CD4-positive, alpha-beta T cell treated with Interleukin-15 for 1 hour (primary cell): ENCODE results near the gene OSBP2.
"Not testable (repeated sequence)": the region's sequence is repeated elsewhere in the genome, so short reads cannot be mapped to it uniquely, and the experiment has no call there.

ENCODE experiments used
- DNase-seq: peaks from one replicate; pipeline ENCODE4 v3.0.0-alpha.2; 2020

The OSBP2 gene

DNA sequence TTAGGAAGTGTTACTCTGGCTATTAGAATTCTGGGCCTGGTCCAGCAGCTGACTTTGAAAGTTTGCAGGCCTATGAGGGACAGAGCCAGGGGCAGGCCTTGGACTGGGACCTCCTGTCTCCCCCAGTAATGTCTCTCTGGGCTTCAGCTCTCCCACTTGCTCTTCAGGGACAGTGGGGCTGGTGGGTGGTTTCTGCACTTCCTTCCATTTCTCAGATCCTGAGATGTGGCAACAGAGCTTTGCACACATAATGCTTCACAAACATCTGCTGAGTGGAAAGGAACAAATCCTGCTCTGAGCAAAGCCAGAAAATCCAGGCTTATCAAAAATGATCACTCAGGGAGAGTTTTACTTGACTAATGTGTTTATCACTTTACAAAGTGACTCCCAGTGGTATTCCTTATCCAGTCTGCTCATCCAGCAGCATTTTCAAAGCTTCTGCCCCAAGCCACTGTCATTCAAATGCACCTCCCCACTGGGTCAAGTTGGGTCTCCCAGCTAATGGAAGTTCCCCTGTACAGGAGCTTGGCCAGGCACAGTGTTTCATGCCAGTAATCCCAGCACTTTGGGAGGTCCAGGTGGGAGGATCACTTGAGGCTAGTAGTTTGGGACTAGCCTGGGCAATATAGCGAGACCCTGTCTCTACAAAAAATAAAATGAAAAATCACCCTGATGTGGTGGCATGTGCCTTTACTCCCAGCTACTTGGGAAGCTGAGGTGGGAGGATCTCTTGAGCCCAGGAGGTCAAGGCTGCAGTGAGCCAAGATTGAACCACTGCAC is 13.5 kb upstream of the OSBP2 start:
- DNase-seq: no peak

DNA sequence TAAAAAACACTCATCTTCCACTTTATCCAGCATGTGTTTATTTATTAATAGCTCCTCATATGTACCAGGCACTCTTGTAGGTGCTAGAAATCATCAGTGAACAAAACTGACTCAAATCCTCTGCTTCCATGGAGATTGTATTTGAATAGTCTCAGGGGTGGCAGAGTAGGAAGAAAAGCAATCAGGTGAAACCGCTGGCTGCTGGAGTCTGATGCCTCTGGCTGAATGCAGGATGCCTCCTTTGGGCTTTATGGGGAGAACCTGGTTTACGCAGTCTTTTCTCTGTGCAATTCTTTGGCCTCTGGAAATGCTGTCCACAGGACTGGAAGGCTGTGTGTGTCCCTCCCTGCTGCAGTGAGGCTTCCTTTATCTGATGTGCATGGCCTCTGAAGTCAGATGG is 12.8 kb upstream of the OSBP2 start:
- DNase-seq: no peak

DNA sequence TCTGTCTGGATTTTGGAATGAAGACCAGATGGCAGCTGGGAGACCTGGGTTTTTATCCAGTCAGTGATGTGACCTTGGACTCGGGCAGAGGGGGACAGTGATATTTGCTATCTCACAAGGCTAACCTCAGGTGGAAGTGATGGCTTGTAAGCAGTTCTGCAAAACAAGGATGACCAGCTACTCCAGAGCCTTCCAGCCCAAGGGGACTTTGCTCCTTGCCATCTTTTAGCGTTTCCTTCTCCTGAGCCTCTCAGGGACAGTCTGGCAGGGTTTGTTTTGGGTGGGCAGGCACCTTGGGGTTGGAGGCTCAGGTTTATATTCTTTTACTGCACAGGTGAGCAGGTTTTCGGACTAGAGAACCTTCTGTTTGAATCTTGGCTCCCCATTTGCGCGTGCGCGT is 9.5 kb upstream of the OSBP2 start:
- DNase-seq: no peak

DNA sequence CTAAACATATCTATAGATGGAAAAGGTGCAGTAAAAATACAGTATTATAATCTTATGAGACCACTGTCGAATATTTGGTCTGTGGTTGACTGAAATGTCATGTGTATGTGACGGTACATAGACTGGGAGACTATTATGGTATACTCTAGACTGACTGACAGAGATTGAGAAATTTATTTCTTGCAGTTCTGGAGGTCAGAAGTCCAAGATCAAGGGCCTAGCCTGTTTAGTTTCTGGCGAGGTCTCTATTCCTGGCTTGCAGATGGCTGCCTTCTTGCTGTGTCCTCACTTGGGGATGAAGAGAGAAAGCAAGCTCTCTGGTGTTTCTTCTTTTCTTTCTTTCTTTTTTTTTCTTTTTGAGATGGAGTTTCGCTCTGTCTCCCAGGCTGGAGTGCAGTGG is 7.3 kb upstream of the OSBP2 start:
- no peak for DNase-seq

DNA sequence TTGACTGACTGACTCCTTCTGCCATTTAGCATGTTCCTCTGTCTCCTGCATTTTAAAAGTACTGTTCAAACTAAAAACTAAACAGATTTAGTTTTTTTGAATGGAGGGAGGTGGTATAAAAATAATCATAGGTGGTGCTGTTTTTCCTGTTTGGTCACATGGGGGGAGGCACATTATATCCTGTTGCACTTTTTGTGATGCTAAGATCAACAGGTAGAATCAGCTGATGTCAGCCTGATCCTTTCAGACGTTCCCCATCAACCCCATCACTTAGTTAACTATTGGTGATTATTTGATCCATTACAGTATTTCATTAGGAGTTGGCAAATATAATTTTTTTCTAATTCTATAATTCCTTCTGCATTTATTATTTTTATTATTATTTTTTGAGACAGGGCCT is 5.1 kb upstream of the OSBP2 start:
- DNase-seq: no peak

DNA sequence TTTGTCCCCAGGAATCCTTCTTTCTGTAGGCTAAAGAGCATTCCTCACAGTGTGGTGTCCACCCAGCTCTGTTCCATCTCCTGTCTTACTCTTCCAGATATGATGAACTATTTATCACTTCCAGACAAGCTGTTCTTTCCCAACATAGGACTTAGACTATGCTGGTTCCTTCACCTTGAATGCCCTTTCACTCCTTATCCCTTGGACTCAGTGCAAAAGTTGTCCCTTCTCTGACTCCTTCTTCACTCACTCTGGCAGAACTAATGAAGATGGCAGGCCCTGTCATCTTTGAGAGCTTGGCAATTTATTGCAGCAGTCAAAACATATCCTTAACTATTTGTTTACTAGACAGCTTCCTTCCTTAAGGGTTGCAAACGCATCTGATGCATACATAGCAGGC is 3.5 kb upstream of the OSBP2 start:
- no peak for DNase-seq

DNA sequence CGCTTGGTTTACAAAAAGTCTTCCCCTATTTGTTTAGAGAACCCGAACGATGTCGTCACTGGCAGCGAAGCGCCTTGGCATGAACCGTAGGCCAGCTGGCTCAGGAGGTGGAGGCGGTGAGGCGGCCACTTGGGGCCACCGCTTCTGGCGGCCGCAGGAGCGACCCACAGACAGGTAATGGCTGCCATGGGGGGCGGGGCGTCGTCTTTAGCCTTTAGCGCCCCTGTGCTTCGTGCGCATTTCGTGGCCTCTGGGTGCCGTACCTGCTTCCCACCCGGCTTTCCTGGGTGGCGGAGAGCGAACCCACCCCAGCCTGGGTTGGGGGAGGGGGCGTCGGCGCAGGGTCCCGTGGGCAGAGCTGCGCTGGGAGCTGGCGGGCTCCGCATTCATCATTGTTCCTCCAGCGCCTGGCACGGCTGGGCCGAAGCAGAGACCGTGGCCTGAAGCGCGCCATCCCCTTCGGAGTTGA is 469 bp upstream of the OSBP2 start:
- DNase-seq: peak; percentile 59

DNA sequence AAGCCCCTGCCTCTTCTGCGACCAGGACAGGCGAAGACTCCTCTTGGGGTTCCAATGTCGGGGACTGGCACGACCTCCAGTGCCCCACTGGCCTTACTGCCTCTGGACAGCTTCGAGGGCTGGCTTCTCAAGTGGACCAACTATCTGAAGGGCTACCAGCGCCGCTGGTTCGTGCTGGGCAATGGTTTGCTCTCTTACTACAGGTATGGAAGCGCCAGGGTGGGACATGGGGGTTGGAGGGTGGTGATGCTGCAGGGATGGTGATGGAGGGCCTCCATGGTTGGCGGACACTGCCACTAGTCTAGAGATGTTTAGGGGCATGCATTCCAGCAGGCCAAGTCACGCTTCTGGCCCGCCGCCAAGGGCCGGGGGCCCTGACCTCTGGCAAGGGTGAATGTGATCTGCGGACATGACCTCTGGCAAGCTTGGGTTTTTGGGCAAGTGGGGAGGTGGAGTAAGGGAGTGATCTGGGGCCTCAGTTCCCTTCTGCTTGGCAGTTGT is 727 bp downstream of the OSBP2 start:
- DNase-seq: no peak

DNA sequence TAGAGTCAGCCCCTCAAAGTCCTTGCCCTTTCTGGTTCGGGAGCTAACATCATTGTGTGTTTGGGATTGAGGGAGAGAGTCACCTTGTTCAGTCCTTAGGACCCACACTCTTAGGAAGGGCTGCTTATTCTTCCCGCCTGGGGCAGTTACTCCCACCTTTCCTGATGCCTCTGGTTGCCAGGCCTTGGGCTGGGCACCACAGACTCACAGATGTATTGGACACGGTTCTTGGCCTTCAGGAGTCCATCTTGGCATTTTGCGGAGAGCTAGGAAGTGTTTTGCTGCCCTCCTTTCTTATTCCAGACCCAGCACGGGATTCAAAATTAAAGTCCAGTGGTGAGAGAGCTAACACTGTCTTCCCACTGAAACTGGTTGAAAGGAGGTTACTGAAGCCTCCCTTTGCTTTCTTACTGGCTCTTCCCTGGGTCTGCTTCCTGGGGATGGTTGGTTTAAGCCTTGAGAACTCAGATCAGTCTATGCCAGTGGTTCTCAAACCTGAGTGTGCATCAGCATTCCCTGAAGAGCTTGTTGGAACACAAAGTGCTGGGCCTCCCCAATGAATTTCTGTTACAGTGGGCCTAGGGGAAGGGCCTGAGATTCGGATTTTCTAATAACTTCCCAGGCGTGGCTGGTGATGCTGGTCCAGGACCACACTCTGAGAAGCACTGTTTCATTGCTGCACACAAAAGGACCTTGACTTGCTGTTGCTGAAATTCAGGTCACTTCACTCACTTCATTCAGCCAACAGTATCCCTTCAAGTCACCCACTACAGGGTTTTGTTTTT is 1.4 kb downstream of the OSBP2 start:
- DNase-seq: no peak

DNA sequence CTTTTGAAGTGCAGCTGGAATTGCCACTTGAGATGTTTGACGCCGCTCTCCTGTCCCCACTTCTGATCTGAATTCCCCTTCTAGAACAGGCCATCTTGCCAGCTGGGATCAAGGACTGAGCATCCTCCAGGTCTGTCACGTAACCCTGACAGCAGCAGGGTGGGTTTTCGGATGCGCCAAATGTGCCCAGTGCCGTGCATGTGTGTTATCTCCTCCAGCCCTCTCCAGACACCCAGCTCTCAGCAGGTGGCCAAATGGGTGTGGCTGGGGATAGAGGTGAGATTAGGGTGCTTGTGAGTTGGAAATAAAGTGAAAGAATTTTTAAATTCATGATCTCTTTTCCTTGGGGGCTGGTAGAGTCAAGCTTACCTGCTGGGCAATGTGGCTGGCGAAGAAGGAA is 3.3 kb downstream of the OSBP2 start:
- DNase-seq: no peak

DNA sequence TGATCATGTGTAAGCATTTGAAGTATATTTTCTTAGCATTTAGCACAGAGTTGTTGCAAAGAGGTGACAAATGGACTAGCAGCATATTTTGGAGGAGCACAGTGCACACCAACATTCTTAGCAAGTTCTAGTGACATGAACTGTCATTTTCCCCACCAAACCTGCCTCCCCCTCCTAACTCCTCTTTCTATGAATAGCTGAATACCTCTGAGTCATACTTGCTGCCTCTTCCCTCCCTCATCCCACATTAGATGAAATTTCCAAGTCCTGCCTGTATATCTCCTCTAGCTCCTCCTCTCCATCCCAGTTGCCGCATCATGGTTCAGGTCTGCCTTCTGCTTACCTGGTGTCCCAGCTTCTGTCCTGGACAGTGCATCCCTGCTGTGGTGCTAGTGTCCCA is 7.2 kb downstream of the OSBP2 start:
- DNase-seq: no peak

DNA sequence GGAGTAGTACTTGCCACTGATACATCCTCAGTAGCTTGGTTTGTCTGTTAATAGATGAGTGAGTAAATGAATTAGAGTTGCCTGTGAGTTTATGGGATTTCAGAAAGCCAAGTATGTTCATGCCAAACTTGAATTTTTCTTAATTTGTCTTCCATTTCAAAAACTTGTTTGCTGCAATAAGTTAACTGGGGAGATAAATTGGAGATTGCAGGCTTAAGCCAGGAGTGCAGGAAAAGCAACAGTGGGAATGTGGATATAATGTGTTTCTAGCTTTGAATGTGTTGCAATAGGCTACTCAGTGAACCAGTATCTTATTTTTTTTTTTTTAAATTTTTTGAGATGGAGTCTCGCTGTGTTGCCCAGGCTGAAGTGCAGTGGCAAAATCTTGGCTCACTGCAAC is 8.2 kb downstream of the OSBP2 start:
- DNase-seq: no peak

DNA sequence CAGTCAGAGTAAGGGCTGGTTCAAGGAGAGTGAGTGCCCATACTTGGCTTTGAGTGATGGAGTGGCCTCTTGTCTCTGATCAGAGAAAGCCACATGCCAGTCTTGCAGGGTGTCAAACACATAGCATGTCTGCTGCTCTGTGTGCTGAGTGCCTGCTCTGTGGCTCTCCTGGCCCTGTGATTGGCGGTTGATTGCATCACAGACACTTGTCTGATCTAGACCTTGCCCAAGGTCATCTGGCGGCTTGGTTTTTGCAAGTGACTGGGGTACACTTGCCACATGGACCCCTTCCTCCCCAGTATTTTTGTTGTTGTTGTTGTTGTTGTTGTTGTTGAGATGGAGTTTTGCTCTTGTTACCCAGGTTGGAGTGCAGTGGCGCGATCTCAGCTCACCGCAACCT is 10.3 kb downstream of the OSBP2 start:
- DNase-seq: no peak

DNA sequence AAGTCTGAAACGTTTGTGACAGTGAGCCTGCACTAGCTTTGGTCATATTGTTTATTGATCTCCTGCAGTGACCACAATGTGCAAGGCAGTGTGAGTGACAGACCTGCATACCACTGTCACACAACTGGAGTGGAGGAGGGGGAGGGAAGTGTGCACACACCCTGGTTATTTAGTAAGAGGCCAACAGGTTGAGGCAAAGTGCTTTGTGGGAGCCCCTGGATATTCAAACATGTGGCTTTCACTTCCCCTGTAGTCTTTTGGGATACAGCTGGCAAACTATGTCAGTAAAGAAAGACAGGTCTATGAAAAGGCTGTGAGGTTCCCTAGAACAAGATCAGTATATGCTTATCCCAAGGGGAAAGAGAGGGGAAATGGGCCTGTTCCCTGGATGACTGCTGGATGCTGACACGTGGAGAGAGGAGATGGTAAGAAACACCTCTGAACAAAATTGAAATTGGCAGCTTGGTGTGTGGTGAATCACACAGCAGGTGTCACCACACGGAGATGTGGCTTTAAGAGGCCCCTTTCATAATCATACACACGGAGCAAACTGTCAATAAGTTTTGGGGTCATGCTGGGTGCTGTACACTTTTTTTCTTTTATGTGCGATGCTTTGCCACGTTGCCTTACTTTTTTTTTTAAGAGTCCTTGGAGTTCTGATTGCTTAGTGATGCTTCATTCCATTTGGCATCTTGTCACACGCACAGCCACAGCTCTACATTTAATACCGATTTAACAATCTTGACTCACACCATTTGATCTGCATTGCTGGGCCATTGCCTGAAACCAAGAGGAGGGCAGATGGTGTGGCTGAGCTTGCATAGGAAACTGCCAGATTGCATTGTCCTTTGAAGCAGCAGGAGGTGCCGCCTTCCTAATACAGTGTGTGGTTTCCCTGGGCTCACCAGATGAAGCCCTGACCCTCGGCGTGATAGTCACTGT is 11.3 kb downstream of the OSBP2 start:
- DNase-seq: no peak

DNA sequence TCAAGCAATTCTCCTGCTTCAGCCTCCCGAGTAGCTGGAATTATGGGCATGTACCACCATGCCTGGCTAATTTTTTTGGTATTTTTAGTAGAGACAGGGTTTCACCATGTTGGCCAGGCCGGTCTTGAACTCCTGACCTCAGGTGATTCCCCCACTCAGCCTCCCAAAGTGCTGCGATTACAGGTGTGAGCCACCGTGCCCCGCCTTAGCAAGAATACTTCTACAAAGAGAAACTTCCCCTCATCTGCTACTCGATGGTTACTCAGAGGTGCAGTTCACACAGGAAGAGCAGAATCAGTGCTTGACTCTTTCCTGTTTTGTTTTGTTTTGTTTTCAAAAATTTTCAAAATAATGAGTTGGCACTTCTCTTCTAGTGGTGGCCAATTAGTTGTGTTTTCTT is 15.3 kb downstream of the OSBP2 start:
- DNase-seq: not testable (repeated sequence)

DNA sequence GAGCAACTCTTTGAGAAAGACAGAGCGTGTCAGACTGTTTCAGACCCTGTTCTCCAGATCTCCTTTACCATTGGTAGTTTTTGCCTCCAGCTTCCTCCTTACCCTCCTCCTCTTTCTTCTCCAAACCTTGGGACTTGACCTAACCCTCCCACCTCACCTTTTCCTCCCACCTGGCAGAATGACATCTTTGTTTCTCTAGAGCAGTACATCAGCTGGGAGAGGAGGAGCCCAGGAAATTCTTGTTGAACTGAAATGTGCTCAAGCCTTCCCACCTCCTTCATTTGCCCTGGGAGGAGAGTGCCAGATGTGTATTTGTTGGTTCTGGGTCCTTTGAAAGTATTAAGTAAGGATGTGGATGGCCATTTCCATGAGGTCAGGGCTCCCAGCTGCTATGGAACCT is 17.4 kb downstream of the OSBP2 start:
- DNase-seq: no peak

DNA sequence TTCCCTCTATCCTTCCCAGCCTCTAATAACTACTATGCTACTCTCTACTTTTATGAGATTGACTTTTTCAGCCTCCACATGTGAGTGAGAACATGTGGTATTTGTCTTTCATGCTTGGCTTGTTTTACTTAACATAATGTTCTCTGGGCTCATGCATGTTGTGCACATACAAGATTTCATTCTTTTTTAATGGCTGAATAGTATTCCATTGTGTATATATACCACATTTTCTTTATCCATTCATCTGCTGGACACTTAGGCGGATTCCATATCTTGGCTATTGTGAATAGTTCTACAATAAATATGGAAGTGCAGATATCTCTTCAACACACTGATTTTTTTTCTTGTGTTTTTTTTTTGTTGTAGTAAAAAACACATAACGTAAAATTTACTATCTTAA is 19.4 kb downstream of the OSBP2 start:
- DNase-seq: no peak

DNA sequence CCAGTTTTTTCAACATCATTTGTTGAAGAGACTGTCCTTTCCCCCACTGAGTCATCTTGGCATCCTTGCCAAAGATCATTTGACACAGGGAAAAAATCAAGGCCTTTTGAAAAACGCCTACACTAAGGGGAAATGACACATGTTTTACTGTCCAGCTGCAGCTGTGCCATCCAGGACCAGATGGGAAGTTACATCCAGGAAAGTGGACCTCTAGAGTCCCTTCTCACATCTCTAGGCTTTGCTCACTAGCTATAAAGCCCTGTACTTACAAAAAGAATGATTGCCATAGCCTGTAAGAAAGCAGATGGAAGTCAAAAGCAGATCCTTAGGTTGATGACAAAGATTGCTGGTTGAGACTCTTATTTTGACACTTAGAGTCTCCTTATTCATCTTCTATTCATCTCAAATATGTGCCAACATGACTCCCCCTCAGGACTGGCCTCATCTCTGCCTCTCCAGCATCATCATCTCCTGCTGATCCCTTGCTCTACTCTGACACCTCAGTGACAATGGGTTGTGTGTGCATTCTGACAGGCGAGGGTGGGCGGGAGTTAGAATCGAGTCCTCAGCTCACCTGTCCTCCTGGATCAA is 22.8 kb downstream of the OSBP2 start:
- no peak for DNase-seq

DNA sequence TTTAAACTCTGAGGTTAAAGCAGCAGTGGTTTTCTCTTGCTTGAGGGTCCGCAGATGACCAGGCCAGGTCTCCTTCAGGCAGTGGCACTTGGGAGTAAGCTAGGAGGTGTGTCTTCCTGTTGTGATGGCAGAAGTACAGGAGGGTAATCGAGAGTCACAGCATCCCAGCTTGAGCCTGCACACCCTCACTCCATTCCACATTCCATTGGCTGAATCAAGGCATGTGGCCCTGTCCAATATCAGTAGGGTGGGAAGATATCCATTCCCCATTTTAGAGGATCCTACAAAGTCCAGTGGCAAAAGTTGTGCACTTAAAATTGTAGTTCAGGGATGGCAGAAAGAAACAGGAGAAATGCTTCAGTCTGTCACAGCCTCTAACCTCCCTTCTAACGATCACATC is 23.3 kb downstream of the OSBP2 start:
- DNase-seq: no peak

DNA sequence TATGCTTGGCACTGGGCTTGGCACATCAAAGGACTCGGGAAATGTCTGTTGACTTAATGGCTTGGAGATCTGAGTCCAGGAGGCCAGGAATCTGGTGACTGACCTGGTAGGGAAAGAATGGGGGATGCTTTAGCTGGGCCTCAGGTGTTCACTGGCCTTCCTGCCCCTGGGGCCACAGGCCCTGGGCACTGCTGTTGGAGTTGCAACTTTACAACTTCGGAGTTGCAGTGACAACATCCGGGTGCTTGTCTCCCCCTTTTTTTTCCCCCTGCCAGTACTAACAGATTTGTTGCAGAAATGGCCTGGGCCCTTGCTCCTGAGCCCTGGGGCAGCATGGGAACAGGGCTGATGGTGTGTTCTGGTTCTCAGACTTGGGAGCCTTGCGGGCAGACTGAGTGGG is 23.8 kb downstream of the OSBP2 start:
- no peak for DNase-seq

DNA sequence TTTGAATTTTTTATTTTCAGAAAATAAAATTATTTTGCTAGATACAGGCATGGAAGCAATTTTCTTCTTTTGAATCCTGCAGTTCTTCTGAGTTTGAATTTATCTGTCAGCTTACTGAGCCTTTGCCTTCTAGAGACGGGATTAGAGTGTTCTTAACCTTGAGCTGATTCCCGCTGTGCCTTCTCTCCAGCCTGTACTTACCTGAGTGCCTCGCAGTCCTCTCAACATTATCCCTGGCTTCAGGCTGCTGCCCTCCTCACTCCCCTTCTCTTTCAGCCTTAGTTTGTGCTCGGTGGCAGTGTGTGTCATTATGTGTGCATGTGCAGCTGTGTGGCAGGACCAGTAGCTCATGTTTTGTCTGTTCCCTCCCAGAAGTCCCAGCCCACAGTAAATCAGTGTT is 24.3 kb downstream of the OSBP2 start:
- no peak for DNase-seq

DNA sequence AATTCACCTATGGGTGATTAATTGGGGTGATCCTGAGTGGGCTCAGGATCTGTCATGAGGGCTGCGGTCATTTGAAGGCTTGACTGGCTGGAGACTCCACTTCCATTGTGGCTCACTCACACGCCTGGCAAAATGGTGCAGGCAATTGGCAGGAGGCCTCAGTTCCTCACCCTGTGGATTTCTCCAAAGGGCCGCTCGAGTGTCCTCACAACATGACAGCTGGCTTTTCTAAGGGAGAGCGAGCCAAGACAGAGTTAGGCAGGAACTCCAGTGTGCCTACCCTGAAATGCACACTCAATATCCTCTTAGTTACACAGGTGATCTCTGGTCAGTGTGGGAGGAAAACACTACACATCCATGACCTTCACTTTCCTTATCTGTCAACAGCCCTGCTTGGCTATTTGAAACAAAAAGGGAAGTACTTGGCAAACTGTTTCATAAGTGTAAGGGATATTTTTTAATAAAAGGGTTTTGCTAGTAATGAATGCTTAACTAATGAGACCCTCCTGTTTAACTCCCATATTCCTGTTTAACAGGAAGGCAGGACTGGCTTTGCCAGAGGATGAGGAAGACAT is 25.7 kb downstream of the OSBP2 start:
- DNase-seq: no peak
